Measurements from ENCODE around the gene RPL29. TPM values are rescaled to one million over a fixed set of nuclear protein-coding genes. Genes with fewer than 3 reads are reported as not detected.

The RPL29 gene
- total RNA-seq, 2 experiments from 2014 or later: 1,843 to 1,901 TPM

DNA sequence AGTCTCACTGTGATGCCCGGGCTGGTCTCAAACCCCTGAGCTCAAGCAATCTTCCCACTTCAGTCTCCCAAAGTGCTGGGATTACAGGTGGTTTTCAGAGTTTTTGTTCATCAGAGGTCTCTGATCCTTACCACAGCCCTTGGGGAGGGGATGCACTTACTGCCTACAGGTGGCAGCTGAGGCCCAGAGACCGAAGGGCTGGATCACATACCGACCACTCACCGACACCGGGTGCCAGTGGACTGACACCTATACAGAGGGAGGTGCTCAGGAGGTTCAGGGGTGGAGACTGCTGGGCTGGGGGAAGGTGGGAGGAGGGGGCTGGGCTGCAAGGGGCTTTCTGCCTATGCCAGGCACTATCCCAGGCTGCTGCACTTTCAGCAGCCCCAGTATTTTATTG, 41.1 kb upstream of the RPL29 start:
- CTCF ChIA-PET: interaction anchor here (1.0 kb wide), 1 partner anchor 86 kb away, joined by 7 read pairs; no protein-coding TSS in a partner anchor
- Mint-ChIP-seq H3K36me3 (ENCODE audit: low read depth) (no peaks in the 10 kb centered on the region), H3K4me3 (no peak overlapping the region), H3K9me3 (no peaks in the 10 kb centered on the region), H3K27ac (no peak overlapping the region), H3K27me3 (no peaks in the 10 kb centered on the region), H3K4me1 (ENCODE audit: low read depth) (peaks cover 3% of the 10 kb centered on the region)
- H3K4me1 ChIP-seq (ENCODE audit: insufficient read depth, low read length): peaks cover 5% of the 10 kb centered on the region
- no peaks in the 10 kb centered on the region for H3K27me3 ChIP-seq (ENCODE audit: control insufficient read depth in 1 of 2, insufficient read depth in 2 of 2, low read length in 2 of 2)
- ATAC-seq (ENCODE audit: poor library complexity) (peak; percentile 46), DNase-seq (peak in 6 of 14 experiments; percentile 17 to 65 (median 46))
- H3K9me3 ChIP-seq (ENCODE audit: control insufficient read depth in 1 of 2, insufficient read depth in 1 of 2, low read length in 2 of 2): no peaks in the 10 kb centered on the region
- no peaks in the 10 kb centered on the region for H3K36me3 ChIP-seq (ENCODE audit: insufficient read depth, low read length)
- TF ChIP-seq, protein P1, sequence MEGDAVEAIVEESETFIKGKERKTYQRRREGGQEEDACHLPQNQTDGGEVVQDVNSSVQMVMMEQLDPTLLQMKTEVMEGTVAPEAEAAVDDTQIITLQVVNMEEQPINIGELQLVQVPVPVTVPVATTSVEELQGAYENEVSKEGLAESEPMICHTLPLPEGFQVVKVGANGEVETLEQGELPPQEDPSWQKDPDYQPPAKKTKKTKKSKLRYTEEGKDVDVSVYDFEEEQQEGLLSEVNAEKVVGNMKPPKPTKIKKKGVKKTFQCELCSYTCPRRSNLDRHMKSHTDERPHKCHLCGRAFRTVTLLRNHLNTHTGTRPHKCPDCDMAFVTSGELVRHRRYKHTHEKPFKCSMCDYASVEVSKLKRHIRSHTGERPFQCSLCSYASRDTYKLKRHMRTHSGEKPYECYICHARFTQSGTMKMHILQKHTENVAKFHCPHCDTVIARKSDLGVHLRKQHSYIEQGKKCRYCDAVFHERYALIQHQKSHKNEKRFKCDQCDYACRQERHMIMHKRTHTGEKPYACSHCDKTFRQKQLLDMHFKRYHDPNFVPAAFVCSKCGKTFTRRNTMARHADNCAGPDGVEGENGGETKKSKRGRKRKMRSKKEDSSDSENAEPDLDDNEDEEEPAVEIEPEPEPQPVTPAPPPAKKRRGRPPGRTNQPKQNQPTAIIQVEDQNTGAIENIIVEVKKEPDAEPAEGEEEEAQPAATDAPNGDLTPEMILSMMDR (IDR thresholded peaks at IDR 0.05): no peak
- POLR2A ChIA-PET: interaction anchor here (1.1 to 1.6 kb wide), 2 partner anchors 19 to 86 kb away, joined by 3 read pairs; partner anchors contain the start of gene DUSP7
- H3K27ac ChIP-seq (ENCODE audit: low read depth in 1 of 2, low read length in 2 of 2): no peak overlapping the region
- no peak overlapping the region for H3K4me3 ChIP-seq (ENCODE audit: low read length)
- intact Hi-C loops (cut with DNase I, micrococcal nuclease): loop anchor here in 1 of 2 experiments (2.0 kb wide), 1 partner anchor 86 kb away; no protein-coding TSS in a partner anchor

DNA sequence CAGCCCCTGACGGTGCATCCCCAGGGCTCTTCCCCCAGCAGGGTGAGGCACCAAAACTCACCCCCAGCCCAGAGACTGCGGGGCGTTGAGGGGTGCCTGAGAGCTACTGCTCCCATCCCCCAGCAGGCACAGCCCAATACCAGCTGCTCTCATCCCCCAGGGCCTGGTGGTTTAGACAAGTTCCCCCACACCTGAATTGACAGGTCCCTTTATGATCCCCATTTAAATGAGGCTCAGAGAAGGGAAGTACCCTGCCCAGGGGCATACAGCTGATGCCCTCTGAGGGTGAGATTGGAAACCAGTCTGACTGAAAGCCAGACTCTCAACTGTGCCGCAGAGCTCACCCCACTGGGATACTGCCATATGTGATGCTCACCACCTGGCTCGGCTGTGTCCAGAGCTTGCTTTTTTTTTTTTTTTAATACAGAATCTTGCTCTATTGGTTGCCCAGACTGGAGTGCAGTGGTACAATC, 40.6 kb upstream of the RPL29 start:
- H3K36me3 Mint-ChIP-seq (ENCODE audit: low read depth): no peaks in the 10 kb centered on the region
- no peaks in the 10 kb centered on the region for H3K36me3 ChIP-seq (ENCODE audit: insufficient read depth, low read length)
- H3K27me3 Mint-ChIP-seq: no peaks in the 10 kb centered on the region
- ATAC-seq (ENCODE audit: poor library complexity): no peak
- no peaks in the 10 kb centered on the region for H3K9me3 ChIP-seq (ENCODE audit: control insufficient read depth in 1 of 2, insufficient read depth in 1 of 2, low read length in 2 of 2)
- no peak overlapping the region for H3K27ac Mint-ChIP-seq
- no peaks in the 10 kb centered on the region for H3K27me3 ChIP-seq (ENCODE audit: control insufficient read depth in 1 of 2, insufficient read depth in 2 of 2, low read length in 2 of 2)
- H3K9me3 Mint-ChIP-seq: no peaks in the 10 kb centered on the region
- POLR2A ChIA-PET: interaction anchor here (1.6 kb wide), 1 partner anchor 87 kb away, joined by 3 read pairs; no protein-coding TSS in a partner anchor
- H3K27ac ChIP-seq (ENCODE audit: low read depth in 1 of 2, low read length in 2 of 2): no peak overlapping the region
- H3K4me3 ChIP-seq (ENCODE audit: low read length): no peak overlapping the region
- H3K4me1 ChIP-seq (ENCODE audit: insufficient read depth, low read length): no peaks in the 10 kb centered on the region
- no peak for DNase-seq
- CTCF ChIA-PET: interaction anchor here (1.0 kb wide), 1 partner anchor 87 kb away, joined by 7 read pairs; no protein-coding TSS in a partner anchor
- intact Hi-C loops (cut with DNase I, micrococcal nuclease): loop anchor here in 1 of 2 experiments (2.0 kb wide), 1 partner anchor 87 kb away; no protein-coding TSS in a partner anchor
- TF ChIP-seq, protein P1 (IDR thresholded peaks at IDR 0.05): no peak
- H3K4me3 Mint-ChIP-seq: no peak overlapping the region
- no peaks in the 10 kb centered on the region for H3K4me1 Mint-ChIP-seq (ENCODE audit: low read depth)

DNA sequence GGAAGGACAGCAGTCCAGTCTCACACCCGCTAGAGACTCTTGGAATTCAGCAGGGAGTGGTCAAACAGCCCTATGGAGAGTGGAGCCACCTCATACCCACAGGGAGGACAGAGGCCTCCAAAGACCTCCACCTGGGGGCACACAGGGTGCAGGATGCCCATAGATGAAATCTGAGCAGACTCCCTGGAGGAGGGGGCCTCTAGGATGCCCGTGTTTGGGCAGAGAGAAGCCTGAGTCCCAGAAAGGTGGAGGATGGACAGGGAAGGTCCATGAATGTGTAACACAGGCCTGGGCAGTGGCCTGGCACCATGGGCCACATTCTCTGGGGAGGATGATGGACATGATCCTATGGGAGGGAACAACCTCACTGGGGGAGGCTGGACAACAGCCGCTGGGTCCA, 39.0 kb upstream of the RPL29 start:
- Mint-ChIP-seq H3K4me3 (no peak overlapping the region), H3K27me3 (no peaks in the 10 kb centered on the region), H3K9me3 (no peaks in the 10 kb centered on the region), H3K27ac (no peak overlapping the region), H3K4me1 (ENCODE audit: low read depth) (no peaks in the 10 kb centered on the region), H3K36me3 (ENCODE audit: low read depth) (no peaks in the 10 kb centered on the region)
- CTCF ChIA-PET: no interaction called here
- intact Hi-C loops (cut with DNase I, micrococcal nuclease): no loop called here
- no peaks in the 10 kb centered on the region for H3K36me3 ChIP-seq (ENCODE audit: insufficient read depth, low read length)
- H3K4me1 ChIP-seq (ENCODE audit: insufficient read depth, low read length): no peaks in the 10 kb centered on the region
- TF ChIP-seq, protein P1 (IDR thresholded peaks at IDR 0.05): no peak
- H3K9me3 ChIP-seq (ENCODE audit: control insufficient read depth in 1 of 2, insufficient read depth in 1 of 2, low read length in 2 of 2): no peaks in the 10 kb centered on the region
- DNase-seq (no peak), ATAC-seq (ENCODE audit: poor library complexity) (no peak)
- no peak overlapping the region for H3K27ac ChIP-seq (ENCODE audit: low read depth in 1 of 2, low read length in 2 of 2)
- H3K27me3 ChIP-seq (ENCODE audit: control insufficient read depth in 1 of 2, insufficient read depth in 2 of 2, low read length in 2 of 2): no peaks in the 10 kb centered on the region
- H3K4me3 ChIP-seq (ENCODE audit: low read length): no peak overlapping the region
- POLR2A ChIA-PET: no interaction called here

Measured in CD4-positive, alpha-beta T cell (primary cell).